Aorta (tissue), 5 donors: Measurements from ENCODE around the gene HEG1. TPM values are rescaled to one million over a fixed set of nuclear protein-coding genes. Genes with fewer than 3 reads are reported as not detected.

Experiments
- ATAC-seq: fragments of 200-7000 bp; cut with Tn5 transposase; one replicate; pipeline ENCODE4 v1.9.1; 2022; ENCODE audit warnings: moderate library complexity; ENCODE audit not compliant: low FRiP score
- DNase-seq, 2 donors: peaks; one replicate each; pipeline ENCODE4 v3.0.0-alpha.2; 2020
- H3K27ac ChIP-seq, 2 donors: one replicate each; pipeline ENCODE4 v1.5.1; 2013; ENCODE audit warnings: low read length in 2 of 2, mild to moderate bottlenecking in 2 of 2, moderate library complexity in 2 of 2, control low read depth in 1 of 2, inconsistent platforms in 1 of 2, low read depth in 1 of 2
- H3K27me3 ChIP-seq, 2 donors: one replicate each; pipeline ENCODE4 v1.6.1; 2013; ENCODE audit warnings: control low read depth in 1 of 2, low read length in 1 of 2, mild to moderate bottlenecking in 1 of 2, moderate library complexity in 1 of 2; ENCODE audit not compliant: insufficient read depth in 2 of 2, control insufficient read depth in 1 of 2
- H3K36me3 ChIP-seq, 2 donors: one replicate each; pipeline ENCODE4 v1.6.1; 2013; ENCODE audit warnings: control low read depth in 1 of 2, low read length in 1 of 2, mild to moderate bottlenecking in 1 of 2; ENCODE audit not compliant: insufficient read depth in 2 of 2, control insufficient read depth in 1 of 2
- H3K4me1 ChIP-seq, 2 donors: one replicate each; pipeline ENCODE4 v1.6.1; 2013; ENCODE audit warnings: low read length in 2 of 2, control low read depth in 1 of 2, mild to moderate bottlenecking in 1 of 2, moderate library complexity in 1 of 2; ENCODE audit not compliant: insufficient read depth in 2 of 2, control insufficient read depth in 1 of 2
- H3K4me3 ChIP-seq, 2 donors: one replicate each; pipeline ENCODE4 v1.5.1; 2013; ENCODE audit warnings: low read length in 2 of 2, control low read depth in 1 of 2, mild to moderate bottlenecking in 1 of 2
- H3K9me3 ChIP-seq: one replicate; pipeline ENCODE4 v1.6.1; 2013; ENCODE audit warnings: mild to moderate bottlenecking, low read length; ENCODE audit not compliant: control insufficient read depth
- WGBS, 2 donors: extraction: QIAGEN DNeasy Blood & Tissue Kit; methylation state at CpG; one replicate each; pipeline ENCODE4 v1.1.7; 2013; 5-methylcytosine and 5-hydroxymethylcytosine counted together
- intact Hi-C, 2 donors: fragments of 100-400 bp; cut with DNase I; formaldehyde crosslinking; loops; one replicate each; pipeline versions ENCODE4 v1.14.2 to v1.15.0; 2022
- polyA plus RNA-seq, 2 donors: library from polyadenylated mRNA; stranded (reverse); fragments of 200-250 nt; gene quantifications; one replicate each; pipeline ENCODE4 v1.2.3, GENCODE V29; 2013
- total RNA-seq, 2 donors: library from RNA; stranded (reverse); fragmentation: NEBNext Ultra II Directional; extraction: Animal tissue kit (Norgen Biotek cat#: 25700); gene quantifications; one replicate each; pipeline ENCODE4 v1.2.1, GENCODE V29; 2021
- donor health status: healthy with polysubstance abuse.
- donor health status: Bipolar disorder and iron deficiency.
- donor health status: DM: no; HTN: no; CAD: no.
- donor health status: DM: no; HTN: no; CAD: no.
- donor health status: DM: yes; HTN: yes; CAD: no.

HEG1 gene
- total and polyA plus RNA-seq, 4 donors = 4.9 to 204 (median 55.7) TPM

- Histone ChIP-seq H3K27ac (peak overlapping the region in 1 of 2 donors; percentile 80), H3K4me3 (no peak overlapping the region), H3K27me3 (no peaks in the 10 kb centered on the region), H3K4me1 (peaks cover 5 to 8% of the 10 kb centered on the region in 2 donors), H3K9me3 (no peaks in the 10 kb centered on the region), H3K36me3 (no peaks in the 10 kb centered on the region)
- ATAC-seq = peak; percentile 1
- intact Hi-C loops = no loop called here
- no peak for DNase-seq
- WGBS, 2 donors = 84 to 87% methylated on average over 5 of the region's 5 CpGs
Observed at GRCh38 chr3:125061646-125062045, 5.8 kb upstream of the HEG1 start.

GRCh38 chr3:125061170-125061569, 5.4 kb upstream of the HEG1 start:
- Histone ChIP-seq H3K27ac (peak overlapping the region in 1 of 2 donors; percentile 80), H3K9me3 (no peaks in the 10 kb centered on the region), H3K4me3 (no peak overlapping the region), H3K4me1 (peaks cover 5 to 8% of the 10 kb centered on the region in 2 donors), H3K27me3 (no peaks in the 10 kb centered on the region), H3K36me3 (no peaks in the 10 kb centered on the region)
- DNase-seq (no peak), ATAC-seq (peak; percentile 85)
- 4 to 9% methylated on average over 4 of the region's 4 CpGs for WGBS, 2 donors
- intact Hi-C loops = no loop called here

- H3K9me3 ChIP-seq = no peaks in the 10 kb centered on the region
- H3K4me3 ChIP-seq = no peak overlapping the region
- intact Hi-C loops = loop anchor here in 1 of 2 donors (5.0 kb wide), 1 partner anchor 48 kb away; no protein-coding TSS in a partner anchor
- no peak for DNase-seq
- no peaks in the 10 kb centered on the region for H3K27me3 ChIP-seq
- ATAC-seq = no peak
- no peaks in the 10 kb centered on the region for H3K36me3 ChIP-seq
- 89 to 90% methylated on average over 7 of the region's 7 CpGs for WGBS, 2 donors
- peaks cover 5 to 8% of the 10 kb centered on the region in 2 donors for H3K4me1 ChIP-seq
- no peak overlapping the region for H3K27ac ChIP-seq
Observed at GRCh38 chr3:125059488-125060245, 3.9 kb upstream of the HEG1 start.

DNA sequence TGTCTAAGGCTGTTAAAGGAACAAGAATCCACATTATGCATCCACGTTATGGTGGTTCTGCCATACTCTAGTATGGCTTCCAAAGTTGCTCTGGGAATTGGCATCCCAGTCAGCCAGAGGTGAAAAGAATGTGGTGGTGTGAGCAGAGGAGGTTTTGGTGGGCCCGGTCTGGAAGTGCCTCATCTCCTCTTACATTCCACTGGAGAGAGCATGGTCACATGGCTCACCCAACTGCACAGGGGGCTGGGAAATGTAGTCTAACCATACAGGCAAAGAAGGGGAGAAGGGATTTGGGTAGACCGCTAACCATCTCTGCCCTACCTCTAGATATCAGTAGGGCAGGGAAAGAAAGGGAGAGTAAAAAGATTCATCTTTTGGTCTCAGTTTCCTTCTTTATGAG, 3.2 kb upstream of the HEG1 start:
- peak overlapping the region in 1 of 2 donors; percentile 28 for H3K27ac ChIP-seq
- no peaks in the 10 kb centered on the region for H3K9me3 ChIP-seq
- no peaks in the 10 kb centered on the region for H3K36me3 ChIP-seq
- H3K27me3 ChIP-seq = no peaks in the 10 kb centered on the region
- ATAC-seq (no peak), DNase-seq (no peak)
- 96 to 97% methylated on average over 3 of the region's 3 CpGs for WGBS, 2 donors
- peaks cover 5 to 8% of the 10 kb centered on the region in 2 donors for H3K4me1 ChIP-seq
- intact Hi-C loops = loop anchor here in 1 of 2 donors (5.0 kb wide), 1 partner anchor 48 kb away; no protein-coding TSS in a partner anchor
- no peak overlapping the region for H3K4me3 ChIP-seq

DNA sequence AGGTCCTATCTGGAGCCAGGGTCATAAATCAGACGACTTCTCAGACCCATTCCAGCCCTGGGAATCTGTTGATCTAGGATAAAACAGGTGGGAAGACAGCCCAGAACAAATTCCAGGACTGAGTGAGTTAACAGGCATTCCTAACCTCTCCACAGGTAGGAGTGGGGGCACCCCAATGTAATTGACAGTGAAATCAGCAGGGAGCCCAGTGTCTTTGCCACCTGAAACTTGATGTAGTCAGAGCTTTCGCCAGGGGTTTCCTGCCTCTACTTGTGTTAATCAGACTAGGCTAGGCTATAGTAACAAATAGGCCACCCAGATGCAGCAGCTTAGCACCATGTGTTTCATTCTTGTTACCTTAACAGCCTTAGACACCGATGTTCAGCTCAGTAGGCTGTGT, 2.7 kb upstream of the HEG1 start:
- no peaks in the 10 kb centered on the region for H3K9me3 ChIP-seq
- 95 to 96% methylated on average over 3 of the region's 3 CpGs for WGBS, 2 donors
- no peak overlapping the region for H3K27ac ChIP-seq
- intact Hi-C loops = loop anchor here in 1 of 2 donors (5.0 kb wide), 1 partner anchor 49 kb away; no protein-coding TSS in a partner anchor
- no peaks in the 10 kb centered on the region for H3K36me3 ChIP-seq
- DNase-seq (no peak), ATAC-seq (no peak)
- H3K4me1 ChIP-seq = peaks cover 5 to 9% of the 10 kb centered on the region in 2 donors
- no peaks in the 10 kb centered on the region for H3K27me3 ChIP-seq
- H3K4me3 ChIP-seq = no peak overlapping the region

DNA sequence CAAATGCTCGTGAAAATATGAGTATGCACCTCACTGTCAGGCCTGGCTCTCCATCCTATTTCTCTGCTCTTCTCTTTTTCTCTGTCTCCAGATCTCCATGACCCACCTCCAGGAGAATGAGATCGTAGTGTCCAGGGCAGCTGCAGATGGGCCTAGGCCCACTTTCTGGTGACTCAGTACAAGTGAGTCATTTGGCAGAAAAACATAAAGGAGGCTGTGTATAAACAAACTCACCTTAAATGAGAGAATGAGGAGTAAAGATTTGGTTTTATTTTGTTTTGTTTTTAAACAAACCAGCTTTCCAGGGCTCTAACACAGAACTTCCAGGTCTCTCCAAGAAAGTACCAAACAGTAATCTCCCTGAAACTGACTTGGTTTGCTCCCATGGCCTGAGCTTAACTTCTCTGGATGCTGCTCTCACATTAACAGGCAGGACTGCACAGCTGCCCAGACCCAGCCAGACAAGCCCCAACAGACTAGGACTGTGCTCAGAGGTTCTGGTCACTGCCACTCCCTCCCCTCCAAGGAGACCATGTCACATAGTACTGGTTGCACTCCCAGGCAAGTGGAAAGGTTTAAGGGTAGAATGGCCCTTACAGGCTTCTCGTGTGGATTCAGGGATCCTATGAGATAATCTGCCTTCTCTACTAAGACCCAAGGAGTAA, 1.5 kb upstream of the HEG1 start:
- intact Hi-C loops = loop anchor here in 1 of 2 donors (2.0 to 5.0 kb wide), 2 partner anchors 50 to 85 kb away; no protein-coding TSS in a partner anchor
- Histone ChIP-seq H3K9me3 (no peaks in the 10 kb centered on the region), H3K27me3 (no peaks in the 10 kb centered on the region), H3K36me3 (no peaks in the 10 kb centered on the region), H3K4me1 (peaks cover 6 to 9% of the 10 kb centered on the region in 2 donors), H3K27ac (peak overlapping the region; percentile 38 to 91), H3K4me3 (no peak overlapping the region)
- 51 to 55% methylated on average over 3 of the region's 3 CpGs for WGBS, 2 donors
- DNase-seq (no peak), ATAC-seq (no peak)

DNA sequence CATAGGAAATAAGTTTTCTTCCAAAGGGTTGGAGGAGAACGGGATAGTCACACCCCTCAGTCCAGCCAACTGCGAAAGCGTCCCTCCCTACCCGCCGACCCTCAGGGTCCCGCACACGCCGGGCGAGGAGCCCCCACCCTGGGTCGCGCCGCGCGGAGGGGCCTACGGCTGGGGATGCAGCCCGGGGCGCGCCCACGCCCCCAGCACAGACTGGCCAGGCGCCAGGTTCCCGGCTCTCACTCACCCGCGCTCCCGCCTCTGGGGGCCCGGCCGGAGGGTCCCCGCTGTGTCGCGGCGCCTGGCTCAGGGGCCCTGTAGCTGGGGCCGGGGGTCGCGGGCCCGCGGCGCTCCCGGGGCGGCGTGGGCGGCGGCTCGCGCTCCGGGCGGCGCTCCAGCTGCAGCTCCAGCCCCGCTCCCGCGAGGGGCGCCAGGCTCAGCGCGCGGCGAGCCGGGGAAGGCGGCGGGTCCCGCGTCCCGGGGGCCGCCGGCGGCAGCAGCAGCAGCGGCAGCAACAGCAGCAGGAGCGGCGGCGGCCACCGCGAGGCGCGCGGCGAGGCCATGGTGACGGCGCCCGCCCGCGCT, 375 bp downstream of the HEG1 start:
- peak overlapping the region; percentile 98 for H3K4me3 ChIP-seq
- no peaks in the 10 kb centered on the region for H3K27me3 ChIP-seq
- peak overlapping the region; percentile 97 to 99 for H3K27ac ChIP-seq
- intact Hi-C loops = loop anchor here in 1 of 2 donors (5.0 kb wide), 1 partner anchor 52 kb away; no protein-coding TSS in a partner anchor
- 0% methylated on average over 45 to 78 of the region's 78 CpGs for WGBS, 2 donors
- peaks cover 6 to 12% of the 10 kb centered on the region in 2 donors for H3K4me1 ChIP-seq
- ATAC-seq (peak; percentile 19), DNase-seq (peak; percentile 64 to 85)
- H3K9me3 ChIP-seq = no peaks in the 10 kb centered on the region
- no peaks in the 10 kb centered on the region for H3K36me3 ChIP-seq

DNA sequence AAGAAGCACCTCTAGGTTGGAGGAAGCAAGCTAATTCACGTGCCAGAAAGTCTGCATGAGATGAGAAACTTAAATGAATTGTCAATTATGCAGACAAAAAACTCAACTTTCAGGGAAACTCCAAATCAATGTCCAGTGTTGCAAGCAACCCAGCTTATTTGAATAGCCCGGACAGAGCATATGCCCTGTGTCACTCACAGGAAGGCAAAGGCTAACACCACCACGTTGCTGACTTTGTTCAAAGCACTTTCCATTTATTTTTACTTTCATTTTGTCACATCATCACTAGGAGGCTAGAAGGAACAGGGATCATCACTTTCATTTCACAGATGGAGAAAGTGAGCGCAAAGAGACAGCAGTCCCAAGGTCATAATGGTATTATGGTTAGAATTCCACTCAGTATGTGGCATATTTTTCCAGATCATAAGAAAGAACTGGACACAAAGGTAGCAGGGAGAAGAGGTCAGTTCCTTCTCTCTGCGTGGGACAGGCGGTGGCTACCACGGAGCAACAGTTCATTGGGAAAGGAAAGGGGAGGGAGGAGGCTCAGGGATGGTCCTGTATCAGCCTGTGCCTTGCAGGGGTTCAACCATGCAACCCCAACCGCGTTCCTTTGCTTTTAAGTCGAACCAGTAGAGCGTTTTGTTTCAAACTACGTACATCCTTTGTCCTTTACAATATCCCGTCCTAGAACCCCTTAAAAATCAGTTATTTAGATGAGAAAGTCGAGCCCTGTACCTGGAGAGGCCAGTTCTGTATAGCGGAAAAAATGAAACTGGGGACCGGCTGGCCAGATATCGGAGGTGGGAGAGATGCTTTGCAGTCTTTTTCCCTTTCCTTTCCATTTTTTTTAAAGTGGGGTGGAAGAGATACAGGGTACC, 1.1 kb downstream of the HEG1 start:
- 1% methylated on average over 17 of the region's 17 CpGs for WGBS, 2 donors
- Histone ChIP-seq H3K27ac (peak overlapping the region; percentile 97 to 99), H3K27me3 (no peaks in the 10 kb centered on the region), H3K36me3 (no peaks in the 10 kb centered on the region), H3K9me3 (no peaks in the 10 kb centered on the region), H3K4me3 (peak overlapping the region; percentile 98), H3K4me1 (peaks cover 6 to 12% of the 10 kb centered on the region in 2 donors)
- DNase-seq (no peak), ATAC-seq (no peak)
- intact Hi-C loops = loop anchor here in 1 of 2 donors (5.0 kb wide), 1 partner anchor 53 kb away; no protein-coding TSS in a partner anchor
